Stimulated activated naive CD8-positive, alpha-beta T cell treated with anti-CD3 and anti-CD28 coated beads, Interleukin-15, Interleukin-2, amounts not matched to agents 100 U/mL and 50 U/mL, for 24 hours (primary cell): ENCODE results near the gene MMP1.
"Not testable (repeated sequence)": the region's sequence is repeated elsewhere in the genome, so short reads cannot be mapped to it uniquely, and the experiment has no call there.

Source experiments
- ATAC-seq: fragments of 150-1000 bp; cut with Tn5 transposase; one replicate; pipeline ENCODE4 v1.10.0; 2021
- DNase-seq: peaks from one replicate; pipeline ENCODE4 v3.0.0; 2021

MMP1 gene

DNA sequence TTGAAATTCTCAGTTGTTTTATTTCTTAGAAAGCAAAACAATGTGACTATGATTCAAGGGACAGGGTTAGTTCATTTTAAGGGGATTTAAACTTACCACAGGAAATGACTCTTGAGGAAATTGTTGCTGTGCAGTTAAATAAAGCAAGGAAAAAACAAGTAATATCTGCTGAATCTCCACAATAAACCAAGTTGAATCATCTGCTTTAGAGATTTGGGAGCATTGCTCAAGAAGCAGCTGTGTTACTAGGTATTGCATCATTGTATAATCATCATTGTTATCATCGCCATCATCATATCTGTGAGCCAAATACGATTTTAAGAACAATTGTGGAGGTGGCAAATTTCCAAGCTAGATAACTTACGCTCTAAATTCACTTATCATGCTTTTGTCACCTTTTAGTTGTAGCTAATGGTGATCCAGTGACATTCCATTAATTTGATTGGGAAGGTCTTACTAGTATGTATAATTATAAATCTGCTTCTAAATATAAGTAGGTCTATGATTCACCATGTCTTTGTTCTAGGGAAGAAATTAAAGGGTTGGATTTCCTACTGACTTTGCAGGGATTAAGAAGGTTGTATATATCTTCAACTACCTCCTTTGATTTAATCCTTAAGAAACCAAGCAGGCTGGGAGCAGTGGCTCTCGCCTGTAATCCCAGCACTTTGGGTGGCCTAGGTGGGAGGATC, 37.5 kb downstream of the MMP1 start:
- ATAC-seq (peak; percentile 32), DNase-seq (no peak)

DNA sequence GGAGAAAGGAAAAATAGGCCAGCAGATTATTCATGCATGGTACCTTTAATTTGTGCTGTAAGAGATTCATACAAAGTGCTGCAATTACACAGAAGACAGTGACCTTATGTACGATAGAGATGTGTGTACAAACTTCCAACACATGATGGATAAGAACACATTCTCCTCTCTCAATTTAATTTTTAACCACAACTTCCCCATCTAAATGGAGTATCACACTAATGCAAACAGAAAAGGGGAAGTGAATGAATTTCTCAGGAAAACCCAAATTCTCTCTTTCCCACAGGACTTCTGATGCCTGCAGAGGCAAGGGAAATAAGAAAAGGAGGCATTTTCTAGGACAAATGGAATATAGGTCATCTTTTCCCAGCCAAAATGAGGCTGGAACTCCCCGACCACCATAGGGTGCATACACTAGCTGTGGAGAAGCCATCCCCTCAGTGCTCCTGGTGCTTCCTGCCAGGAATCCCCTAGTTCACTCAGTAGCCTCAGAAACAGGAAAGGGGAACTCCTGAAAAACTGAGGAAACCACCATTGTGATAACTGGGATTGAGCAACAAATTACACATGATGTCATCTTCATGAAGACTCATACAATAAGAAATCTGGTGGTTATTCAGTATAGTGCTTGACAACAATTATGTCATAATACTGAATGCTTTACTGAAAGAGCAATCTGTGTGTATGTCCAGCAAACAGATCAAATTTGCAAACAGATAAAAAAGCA, 40.0 kb downstream of the MMP1 start:
- no peak for DNase-seq
- no peak for ATAC-seq

DNA sequence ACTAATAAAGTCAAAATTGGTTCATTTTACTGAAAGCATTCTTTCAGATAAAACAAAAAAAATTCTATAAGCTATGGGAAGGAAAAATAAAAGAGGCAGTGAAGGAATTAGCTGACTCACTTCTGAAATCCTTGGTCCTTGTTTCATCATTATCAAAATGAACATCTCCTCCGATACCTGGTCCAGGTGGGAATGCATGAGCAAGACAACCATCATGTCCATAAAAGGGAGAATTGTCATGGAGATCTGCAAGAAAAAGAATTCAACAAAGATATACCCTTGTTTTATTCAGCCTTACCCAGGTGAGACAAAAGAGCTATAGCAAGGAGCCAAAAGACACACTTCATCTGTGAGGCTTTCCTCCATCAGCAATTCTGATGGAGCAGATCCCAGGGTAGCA, 44.7 kb downstream of the MMP1 start:
- no peak for DNase-seq
- no peak for ATAC-seq

DNA sequence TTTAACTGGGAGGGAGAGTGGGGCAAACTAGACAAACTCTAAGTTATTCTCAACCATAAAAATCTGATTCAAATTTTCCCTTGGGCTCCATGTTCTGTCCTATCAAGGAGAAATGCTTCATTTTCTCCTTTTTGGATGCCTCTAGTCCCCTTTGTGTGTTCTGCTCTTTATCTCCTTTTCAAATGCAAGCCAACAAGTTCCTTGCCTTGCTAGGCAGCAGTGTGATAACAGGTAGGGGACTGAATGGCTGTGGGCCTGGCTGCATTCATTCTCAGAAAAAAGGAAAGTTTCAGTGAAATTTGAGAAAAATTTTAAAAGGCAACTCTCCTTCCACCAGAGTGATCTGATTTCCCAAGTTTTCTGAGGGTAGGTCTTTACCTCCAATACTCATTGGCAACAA, 46.3 kb downstream of the MMP1 start:
- DNase-seq, result no peak
- ATAC-seq, result no peak

DNA sequence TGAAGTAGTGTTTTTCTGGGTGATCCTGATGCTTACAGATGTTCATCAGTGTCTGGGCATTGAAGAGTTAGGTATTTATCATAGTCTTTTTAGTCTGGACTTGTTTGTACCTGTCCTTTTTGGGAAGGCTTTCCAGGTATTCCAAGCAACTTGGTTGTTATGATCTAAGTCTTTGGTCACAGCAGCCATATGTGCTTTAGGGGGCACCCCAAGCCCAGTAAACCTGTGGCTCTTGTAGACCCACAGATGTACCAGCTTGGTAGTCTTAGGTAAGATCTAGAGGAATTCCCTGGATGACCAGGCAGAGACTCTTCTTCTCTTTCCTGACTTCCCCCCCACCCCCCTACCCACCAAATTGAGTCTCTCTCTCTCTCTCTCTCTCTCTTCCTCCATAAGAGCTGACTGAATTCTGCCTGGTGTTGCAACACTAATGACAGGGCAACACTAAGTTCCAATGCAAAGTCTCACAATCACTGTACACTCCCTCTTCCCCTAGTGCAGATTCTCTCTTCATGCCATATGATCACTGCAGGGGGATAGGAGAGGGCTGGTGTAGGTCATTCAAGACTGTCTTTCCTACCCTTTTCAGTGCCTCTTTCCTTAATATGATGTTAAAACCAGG, 48.7 kb downstream of the MMP1 start:
- DNase-seq, result no peak

DNA sequence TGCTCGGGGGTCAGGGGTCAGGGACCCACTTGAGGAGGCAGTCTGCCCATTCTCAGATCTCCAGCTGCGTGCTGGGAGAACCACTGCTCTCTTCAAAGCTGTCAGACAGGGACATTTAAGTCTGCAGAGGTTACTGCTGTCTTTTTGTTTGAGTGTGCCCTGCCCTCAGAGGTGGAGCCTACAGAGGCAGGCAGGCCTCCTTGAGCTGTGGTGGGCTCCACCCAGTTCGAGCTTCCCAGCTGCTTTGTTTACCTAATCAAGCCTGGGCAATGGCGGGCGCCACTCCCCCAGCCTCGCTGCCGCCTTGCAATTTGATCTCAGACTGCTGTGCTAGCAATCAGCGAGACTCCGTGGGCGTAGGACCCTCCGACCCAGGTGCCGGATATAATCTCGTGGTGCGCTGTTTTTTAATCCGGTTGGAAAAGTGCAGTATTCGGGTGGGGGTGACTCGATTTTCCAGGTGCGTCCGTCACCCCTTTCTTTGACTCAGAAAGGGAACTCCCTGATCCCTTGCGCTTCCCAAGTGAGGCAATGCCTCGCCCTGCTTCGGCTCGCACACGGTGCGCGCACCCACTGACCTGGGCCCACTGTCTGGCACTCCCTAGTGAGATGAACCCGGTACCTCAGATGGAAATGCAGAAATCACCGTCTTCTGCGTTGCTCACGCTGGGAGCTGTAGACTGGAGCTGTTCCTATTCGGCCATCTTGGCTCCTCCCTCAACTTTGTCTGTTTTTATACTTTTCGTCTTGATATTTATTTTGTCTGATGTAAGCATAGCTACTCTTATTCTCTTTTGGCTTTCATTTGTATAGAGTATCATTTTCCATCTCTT, 51.0 kb downstream of the MMP1 start:
- ATAC-seq, DNase-seq: not testable (repeated sequence)

More for the DNA sequence above, 48.7 kb downstream of the MMP1 start:
- ATAC-seq, result no peak
